Stimulated activated CD8-positive, alpha-beta memory T cell treated with anti-CD3 and anti-CD28 coated beads, Interleukin-7, amount 100 ng/mL, for 1 hour (primary cell): ENCODE measurements around the gene MREG.
"Not testable (repeated sequence)": the region's sequence is repeated elsewhere in the genome, so short reads cannot be mapped to it uniquely, and the experiment has no call there.

ENCODE experiments used
- DNase-seq, 2 donors: peaks; one replicate each; pipeline ENCODE4 v3.0.0-alpha.2; 2020; ENCODE audit warnings: low read depth in 2 of 2

Gene MREG

GRCh38 chr2:215988556-215989207 is 24.7 kb downstream of the MREG start:
- DNase-seq: not testable (repeated sequence)

- no peak for DNase-seq
Observed at GRCh38 chr2:215985257-215985656, 28.1 kb downstream of the MREG start.

GRCh38 chr2:215984661-215985060 is 28.7 kb downstream of the MREG start:
- no peak for DNase-seq

- no peak for DNase-seq
Observed at GRCh38 chr2:215983581-215984351, 29.6 kb downstream of the MREG start.

GRCh38 chr2:215982465-215982875 is 30.9 kb downstream of the MREG start:
- no peak for DNase-seq

GRCh38 chr2:215981115-215981514 is 32.2 kb downstream of the MREG start:
- no peak for DNase-seq

- DNase-seq: no peak
Observed at GRCh38 chr2:215979620-215980019, 33.7 kb downstream of the MREG start.

GRCh38 chr2:215974700-215975429 is 38.5 kb downstream of the MREG start:
- no peak for DNase-seq

- no peak for DNase-seq
Observed at GRCh38 chr2:215973954-215974699, 39.2 kb downstream of the MREG start.

GRCh38 chr2:215973145-215973792 is 40.1 kb downstream of the MREG start:
- DNase-seq: no peak

- DNase-seq: no peak
Observed at GRCh38 chr2:215971671-215972070, 41.7 kb downstream of the MREG start.

GRCh38 chr2:215970894-215971293 is 42.5 kb downstream of the MREG start:
- not testable (repeated sequence) for DNase-seq

- DNase-seq: no peak
Observed at GRCh38 chr2:215970425-215970824, 42.9 kb downstream of the MREG start.

GRCh38 chr2:215969131-215969841 is 44.1 kb downstream of the MREG start:
- DNase-seq: no peak

- DNase-seq: no peak
Observed at GRCh38 chr2:215968499-215968898, 44.9 kb downstream of the MREG start.

GRCh38 chr2:215967590-215968378 is 45.6 kb downstream of the MREG start:
- DNase-seq: no peak

GRCh38 chr2:215966951-215967350 is 46.4 kb downstream of the MREG start:
- no peak for DNase-seq

GRCh38 chr2:215966274-215966673 is 47.1 kb downstream of the MREG start:
- no peak for DNase-seq

GRCh38 chr2:215965532-215966165 is 47.7 kb downstream of the MREG start:
- no peak for DNase-seq
